ENCODE data around the gene CHAC1.

Gene CHAC1

DNA sequence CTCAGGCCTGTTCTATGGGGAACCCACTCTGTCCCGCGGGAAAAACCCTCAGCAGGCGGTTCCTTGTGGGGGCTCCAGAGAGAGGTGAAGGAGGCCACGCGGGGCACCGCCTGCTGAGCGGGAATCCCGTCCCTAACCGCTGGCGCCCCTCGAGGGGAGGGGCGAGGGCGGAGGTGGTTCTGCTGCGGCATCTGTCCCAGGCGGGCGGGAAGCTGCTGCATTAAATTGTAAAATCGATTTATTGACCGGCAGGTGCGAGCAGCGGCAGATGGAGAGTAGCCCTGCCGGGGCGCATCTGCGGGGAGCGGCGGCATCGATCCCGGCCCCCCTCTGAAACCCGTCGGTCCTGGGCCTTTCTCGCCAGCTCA lies 27.8 kb upstream of the CHAC1 start:
- no peak for DNase-seq

- no peak for DNase-seq
These were observed 27.2 kb upstream of the CHAC1 start for GRCh38 chr15:40925863-40926658.

DNA sequence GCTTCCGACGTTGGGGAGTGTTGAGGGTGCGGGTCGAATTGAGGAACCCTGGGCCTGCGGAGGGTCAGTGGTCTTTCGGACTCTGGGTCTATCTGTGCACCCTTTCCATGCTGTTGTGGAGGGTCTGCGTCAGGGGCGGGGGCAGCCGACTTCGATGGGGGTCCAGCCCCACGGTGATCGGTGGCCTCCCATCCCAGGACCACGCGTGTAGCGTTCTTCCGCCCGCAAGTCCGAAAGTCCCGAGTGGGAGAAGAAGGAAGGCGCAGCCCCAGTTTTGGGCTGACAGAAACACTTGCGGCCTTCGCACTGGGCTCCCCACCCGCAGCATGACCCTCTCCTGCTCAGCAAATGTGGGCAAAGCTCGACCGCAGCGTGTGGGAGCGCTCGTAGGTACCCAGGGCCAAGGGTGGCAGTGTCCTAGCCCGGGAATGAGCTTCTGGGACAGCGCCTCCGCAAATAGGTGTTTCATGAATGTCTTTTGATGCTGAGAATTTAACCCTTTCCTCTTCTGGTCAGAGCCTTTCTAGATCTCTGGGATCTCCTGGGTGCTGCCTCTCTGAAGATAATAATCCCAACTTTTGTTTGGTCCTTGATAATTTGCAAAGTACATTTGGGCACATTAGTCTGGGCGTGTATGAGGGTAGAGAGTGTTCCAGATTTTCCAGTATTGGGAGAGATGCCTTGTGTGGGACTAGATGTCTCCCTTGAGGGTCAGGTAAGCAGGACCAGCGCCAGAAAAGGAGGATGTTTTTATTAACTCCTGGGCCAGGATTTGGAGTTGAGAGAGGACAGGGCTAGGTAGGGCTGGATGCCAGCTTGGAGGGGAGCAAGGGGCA lies 26.4 kb upstream of the CHAC1 start:
- no peak for DNase-seq

GRCh38 chr15:40927495-40927872 lies 25.8 kb upstream of the CHAC1 start:
- no peak for DNase-seq

- DNase-seq = no peak
These were observed 25.1 kb upstream of the CHAC1 start for GRCh38 chr15:40927873-40928806.

DNA sequence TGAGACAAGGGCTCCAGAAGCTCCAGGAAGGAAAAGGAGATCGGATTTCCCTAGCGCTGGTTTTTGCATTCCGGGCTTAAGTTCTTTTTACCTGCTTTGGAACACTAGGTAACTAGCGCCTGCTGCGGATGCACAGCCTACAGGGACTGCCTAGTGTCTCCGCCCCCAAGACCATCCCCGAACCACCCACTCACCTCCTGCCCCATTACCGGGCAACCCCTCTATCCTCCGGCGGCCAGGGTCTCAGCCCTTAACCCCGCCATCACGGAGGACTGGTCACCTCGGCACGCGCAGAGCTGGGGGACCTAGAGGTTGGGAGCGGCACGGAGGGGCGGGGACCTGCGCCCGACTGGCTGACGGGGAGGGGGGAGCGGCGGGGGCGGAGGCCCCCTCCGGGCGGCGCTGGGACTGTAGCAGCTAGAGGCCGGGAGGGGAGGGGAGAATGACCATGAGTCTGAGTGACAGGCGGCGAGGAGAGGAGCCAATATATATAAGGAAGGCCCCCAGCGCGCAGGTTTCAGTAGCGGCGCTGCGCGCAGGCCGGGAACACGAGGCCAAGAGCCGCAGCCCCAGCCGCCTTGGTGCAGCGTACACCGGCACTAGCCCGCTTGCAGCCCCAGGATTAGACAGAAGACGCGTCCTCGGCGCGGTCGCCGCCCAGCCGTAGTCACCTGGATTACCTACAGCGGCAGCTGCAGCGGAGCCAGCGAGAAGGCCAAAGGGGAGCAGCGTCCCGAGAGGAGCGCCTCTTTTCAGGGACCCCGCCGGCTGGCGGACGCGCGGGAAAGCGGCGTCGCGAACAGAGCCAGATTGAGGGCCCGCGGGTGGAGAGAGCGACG lies 24.2 kb upstream of the CHAC1 start, which contains the start of gene DLL4:
Gene DLL4, plus strand, starts transcription at position 520 of the 839 bp plus-strand sequence. CDS start 329 bp downstream, outside the sequence.
- DNase-seq = peak in 1 of 2 donors; percentile 32

DNA sequence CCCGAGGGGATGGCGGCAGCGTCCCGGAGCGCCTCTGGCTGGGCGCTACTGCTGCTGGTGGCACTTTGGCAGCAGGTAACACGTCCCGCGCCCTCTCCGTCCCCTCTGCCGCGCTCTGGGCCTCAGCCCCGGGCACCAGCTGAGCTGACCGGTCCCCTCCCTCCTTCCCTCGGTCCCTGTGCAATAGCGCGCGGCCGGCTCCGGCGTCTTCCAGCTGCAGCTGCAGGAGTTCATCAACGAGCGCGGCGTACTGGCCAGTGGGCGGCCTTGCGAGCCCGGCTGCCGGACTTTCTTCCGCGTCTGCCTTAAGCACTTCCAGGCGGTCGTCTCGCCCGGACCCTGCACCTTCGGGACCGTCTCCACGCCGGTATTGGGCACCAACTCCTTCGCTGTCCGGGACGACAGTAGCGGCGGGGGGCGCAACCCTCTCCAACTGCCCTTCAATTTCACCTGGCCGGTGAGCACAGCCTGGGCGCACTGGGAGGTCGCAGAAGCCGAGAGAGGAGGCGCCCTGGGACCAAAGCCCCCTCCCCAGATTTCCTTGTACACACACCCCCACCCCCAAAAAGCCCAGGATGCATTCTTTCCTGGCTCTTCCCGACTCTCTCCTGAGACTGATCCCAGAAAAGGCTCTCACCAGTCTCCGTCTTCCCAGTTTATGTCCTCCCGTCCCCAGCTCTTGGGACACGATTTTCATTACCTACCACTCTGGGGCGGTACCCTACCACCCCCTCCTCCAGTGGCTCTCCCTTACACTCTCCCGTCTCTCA lies 23.4 kb upstream of the CHAC1 start:
- no peak for DNase-seq

DNA sequence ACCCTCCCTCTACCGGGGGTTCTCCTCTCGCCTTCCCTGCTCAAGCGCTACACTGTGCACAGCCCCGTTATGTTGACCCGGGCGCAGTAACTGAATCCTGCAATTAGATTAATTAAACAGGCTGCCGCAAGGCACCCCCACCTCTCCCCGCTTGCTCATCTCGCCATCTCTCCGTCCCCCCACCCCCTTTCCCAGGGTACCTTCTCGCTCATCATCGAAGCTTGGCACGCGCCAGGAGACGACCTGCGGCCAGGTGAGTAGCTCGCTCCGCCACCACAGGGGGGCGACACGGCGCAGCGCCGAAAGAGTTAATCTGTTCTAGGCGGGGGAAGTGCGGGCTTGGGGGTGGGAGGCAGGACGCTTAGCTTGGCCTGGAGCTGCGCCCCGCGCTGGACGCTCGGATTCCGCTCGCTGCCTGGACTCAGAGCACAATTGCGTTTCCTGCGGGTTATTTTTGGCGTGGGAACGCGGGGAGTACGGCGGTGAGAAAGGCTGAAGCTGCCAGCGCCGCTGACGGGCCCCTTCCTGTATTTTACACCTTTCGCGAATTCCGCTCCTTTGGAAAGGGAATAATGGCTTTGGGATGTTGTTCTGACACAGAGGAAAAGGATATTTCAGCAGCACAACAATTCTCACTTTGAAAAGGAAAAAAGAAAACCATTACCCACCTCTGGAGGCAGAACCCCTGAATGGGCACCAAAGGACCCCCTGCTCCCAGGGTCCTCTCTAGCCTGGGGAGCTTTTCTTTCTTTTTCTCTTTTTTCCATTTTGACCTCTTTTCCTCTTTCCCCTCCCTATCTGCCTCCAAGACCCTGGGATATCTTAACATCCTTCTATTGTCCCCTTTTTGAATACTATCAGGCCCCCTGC lies 22.6 kb upstream of the CHAC1 start:
- DNase-seq = peak; percentile 34 to 37

GRCh38 chr15:40931300-40932142 lies 21.8 kb upstream of the CHAC1 start:
- DNase-seq = no peak

GRCh38 chr15:40932156-40932555 lies 21.1 kb upstream of the CHAC1 start:
- no peak for DNase-seq

DNA sequence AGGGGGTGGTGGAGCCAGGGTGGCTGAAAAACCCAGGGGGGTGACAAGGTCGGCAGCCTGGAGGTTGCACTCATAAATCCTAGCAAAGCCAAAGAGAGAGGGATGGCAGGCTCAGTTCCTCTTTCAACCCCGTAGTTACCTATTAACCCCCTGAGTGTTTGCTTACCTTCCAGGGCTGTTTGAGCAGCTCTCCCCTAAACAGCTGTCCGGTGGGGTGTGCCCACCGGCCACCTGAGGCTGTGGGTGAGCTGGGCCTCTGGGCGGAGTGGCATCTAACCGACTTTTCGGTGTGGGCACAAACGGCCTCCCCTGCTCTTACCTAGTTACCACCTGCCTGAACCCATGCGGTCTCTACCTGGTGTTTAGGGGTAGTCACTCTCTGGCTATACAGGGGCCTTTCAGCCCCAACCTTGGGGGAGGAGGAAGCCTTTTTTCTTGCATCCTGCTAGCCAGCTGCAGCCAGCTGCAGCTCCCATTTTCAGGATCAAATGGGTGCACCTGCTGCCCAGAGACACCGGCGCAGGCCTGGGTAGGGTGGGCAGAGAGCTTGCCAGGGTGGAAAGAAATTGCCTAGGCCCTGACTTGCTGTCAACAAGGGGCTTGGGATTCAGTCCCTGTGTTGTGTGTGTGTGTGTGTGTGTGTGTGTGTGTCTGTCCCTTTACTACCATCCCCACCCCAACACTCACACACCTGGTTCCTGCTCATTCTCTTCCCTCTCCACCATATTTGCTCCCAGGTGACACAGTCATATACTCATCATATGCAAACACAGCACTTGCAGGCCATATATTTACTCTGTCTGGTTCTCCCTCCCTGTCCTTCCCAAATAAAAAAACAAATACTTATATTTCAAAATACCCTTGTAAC lies 20.4 kb upstream of the CHAC1 start:
- DNase-seq = no peak

DNA sequence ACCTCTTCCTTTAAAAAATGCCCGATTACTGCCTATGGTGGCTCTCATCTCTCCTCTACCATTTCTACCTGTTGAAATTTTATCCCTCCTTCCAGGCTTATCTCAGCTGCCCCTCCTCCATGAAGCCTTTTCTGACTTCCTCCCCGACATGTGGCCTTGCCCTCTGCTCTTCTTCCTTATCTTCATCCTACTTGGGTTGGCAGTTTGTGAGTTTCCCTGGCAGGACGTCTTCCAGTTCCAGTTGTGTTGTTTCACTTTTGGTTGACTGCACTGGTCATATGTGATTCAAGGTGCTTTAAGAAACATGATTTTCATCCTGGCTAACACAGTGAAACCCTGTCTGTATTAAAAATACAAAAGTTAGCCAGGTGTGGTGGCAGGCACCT lies 19.8 kb upstream of the CHAC1 start:
- no peak for DNase-seq

DNA sequence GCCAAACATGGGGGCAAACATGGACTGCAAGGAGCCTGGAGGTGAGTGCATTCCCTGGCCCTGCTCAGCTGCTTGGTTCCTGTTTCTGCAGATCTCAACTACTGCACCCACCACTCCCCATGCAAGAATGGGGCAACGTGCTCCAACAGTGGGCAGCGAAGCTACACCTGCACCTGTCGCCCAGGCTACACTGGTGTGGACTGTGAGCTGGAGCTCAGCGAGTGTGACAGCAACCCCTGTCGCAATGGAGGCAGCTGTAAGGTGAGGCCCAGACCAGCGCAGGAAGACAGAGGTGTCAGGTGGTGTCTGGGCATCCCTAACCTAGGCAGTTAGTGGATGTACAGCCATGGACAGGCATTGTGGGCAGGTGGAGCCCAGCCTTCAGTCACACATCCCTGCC lies 18.8 kb upstream of the CHAC1 start:
- DNase-seq = no peak

DNA sequence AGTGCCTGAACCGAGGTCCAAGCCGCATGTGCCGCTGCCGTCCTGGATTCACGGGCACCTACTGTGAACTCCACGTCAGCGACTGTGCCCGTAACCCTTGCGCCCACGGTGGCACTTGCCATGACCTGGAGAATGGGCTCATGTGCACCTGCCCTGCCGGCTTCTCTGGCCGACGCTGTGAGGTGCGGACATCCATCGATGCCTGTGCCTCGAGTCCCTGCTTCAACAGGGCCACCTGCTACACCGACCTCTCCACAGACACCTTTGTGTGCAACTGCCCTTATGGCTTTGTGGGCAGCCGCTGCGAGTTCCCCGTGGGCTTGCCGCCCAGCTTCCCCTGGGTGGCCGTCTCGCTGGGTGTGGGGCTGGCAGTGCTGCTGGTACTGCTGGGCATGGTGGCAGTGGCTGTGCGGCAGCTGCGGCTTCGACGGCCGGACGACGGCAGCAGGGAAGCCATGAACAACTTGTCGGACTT lies 17.0 kb upstream of the CHAC1 start:
- DNase-seq = no peak

DNA sequence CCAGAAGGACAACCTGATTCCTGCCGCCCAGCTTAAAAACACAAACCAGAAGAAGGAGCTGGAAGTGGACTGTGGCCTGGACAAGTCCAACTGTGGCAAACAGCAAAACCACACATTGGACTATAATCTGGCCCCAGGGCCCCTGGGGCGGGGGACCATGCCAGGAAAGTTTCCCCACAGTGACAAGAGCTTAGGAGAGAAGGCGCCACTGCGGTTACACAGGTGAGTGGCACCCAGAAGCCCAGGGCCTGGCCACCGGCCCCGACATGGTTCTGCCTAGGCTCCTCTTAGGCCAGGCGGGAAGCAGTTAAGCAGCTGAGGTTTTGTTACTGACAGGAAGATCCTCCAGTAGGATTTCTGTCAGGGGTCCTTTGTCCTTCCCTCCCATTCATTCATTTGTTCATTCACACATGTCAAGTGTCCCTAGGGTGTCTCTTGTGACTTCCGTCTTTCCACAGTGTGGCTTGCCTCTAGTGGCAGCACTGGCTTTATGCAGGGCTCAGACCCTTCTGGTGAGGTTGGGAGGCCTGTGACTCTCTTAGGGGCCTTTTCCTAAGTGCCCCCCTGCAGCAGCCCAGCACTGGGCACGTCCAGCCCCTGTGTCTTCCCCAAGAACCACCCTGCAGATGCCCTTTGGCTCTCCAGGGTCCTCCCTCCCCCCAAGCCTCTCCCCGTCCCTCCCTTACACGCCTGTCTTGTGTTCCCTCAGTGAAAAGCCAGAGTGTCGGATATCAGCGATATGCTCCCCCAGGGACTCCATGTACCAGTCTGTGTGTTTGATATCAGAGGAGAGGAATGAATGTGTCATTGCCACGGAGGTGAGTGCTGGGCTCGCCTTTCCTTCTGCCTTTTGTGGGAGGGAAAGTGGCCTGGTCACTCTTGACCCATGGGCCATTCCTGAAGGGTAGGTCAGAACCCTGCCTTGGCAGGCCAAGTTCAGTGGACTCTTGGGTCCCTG lies 16.3 kb upstream of the CHAC1 start:
- no peak for DNase-seq

DNA sequence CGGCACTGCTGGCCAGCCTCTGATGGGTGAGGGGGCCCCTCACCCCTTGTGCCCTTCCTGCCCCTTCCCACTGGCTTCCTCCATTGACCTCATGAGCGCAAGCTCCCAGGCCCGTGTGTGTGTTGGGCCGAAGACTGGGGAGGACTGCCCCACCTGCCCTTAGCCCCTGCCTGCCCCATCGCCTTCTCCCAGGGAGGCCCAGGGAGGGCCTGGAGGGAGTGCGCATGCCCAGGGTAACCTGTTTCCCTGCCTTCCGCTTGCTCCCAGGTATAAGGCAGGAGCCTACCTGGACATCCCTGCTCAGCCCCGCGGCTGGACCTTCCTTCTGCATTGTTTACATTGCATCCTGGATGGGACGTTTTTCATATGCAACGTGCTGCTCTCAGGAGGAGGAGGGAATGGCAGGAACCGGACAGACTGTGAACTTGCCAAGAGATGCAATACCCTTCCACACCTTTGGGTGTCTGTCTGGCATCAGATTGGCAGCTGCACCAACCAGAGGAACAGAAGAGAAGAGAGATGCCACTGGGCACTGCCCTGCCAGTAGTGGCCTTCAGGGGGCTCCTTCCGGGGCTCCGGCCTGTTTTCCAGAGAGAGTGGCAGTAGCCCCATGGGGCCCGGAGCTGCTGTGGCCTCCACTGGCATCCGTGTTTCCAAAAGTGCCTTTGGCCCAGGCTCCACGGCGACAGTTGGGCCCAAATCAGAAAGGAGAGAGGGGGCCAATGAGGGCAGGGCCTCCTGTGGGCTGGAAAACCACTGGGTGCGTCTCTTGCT lies 15.3 kb upstream of the CHAC1 start:
- DNase-seq = peak in 1 of 2 donors; percentile 20

Data from CD4-positive, alpha-beta T cell treated with Interleukin-4 for 1 hour (primary cell).